ENCODE data around the gene PPP1R1C. TPM values are rescaled to one million over a fixed set of nuclear protein-coding genes. Genes with fewer than 3 reads are reported as not detected.
"Not testable (repeated sequence)": the region's sequence is repeated elsewhere in the genome, so short reads cannot be mapped to it uniquely, and the experiment has no call there.

PPP1R1C gene
- polyA plus RNA-seq, 6 donors from 2014 or later, result not detected

DNA sequence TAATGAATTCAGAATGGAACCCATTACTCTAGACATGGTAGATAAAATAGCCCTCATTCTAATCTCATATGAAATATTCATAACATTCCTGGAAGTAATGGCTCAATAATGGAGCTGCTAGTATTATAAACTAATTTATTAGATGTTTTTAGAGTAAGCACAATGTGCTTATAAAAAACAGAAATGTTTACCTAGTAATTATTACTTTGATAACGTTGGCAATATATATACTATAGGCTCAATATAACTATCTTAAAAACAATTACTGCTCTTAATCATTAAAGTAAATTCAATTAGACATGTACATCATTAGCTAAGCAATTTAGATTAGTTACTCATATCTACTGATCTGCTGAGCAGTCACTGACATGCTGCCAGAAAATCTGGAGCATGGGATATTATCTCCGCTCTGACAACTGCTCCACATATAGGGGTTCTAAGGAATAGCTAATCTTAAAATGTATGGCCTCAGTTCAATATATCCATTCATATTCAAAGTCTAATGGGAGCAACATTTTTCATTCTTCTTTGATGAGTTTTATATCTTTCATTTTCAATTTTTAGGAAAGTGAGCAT is 19.4 kb downstream of the PPP1R1C start:
- no peaks in the 10 kb centered on the region for H3K4me1 Mint-ChIP-seq
- peaks cover 0 to 5% (median 2%) of the 10 kb centered on the region in 7 donors for H3K9me3 Mint-ChIP-seq
- H3K36me3 Mint-ChIP-seq, result no peaks in the 10 kb centered on the region
- H3K4me3 Mint-ChIP-seq, result no peak overlapping the region
- peaks cover 0 to 10% (median 0%) of the 10 kb centered on the region in 3 donors for H3K27me3 Mint-ChIP-seq
- ATAC-seq (ENCODE audit: low read depth in 2 of 2) (no peak), DNase-seq (no peak)
- no peak overlapping the region for H3K27ac Mint-ChIP-seq

DNA sequence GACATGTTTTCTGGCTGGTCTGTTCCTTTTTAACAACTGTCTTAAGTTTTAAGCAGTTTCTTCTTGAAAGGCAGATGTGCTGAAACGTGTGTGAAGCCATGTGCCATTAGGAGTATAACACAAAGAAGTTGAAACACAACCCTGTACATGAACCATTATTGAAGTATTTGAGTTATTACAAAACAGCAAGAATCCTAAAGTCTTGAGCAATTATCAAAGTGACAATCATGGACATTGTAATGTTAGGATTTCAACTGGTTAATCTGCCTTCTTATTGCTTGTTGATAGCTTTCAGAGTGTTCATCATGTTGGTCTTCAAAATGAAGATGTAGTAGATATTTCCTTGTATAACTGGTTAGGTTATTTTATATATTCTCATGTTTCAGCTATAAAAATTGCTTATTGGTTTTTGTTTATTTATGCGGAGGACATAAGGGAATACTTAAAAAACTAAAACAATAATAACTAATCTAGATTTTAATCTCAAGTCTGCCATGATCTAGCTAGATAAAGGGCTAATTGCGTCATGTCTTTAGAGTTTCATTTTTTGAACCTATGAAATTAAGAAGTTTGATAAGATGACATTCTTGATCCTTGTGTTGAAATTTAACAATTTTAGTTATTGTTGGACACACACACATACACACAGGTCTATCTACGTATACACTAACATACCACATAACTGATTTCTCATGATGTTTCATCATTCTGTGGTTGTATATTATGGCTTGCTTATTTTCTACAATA is 21.1 kb downstream of the PPP1R1C start:
- peaks cover 0 to 21% (median 7%) of the 10 kb centered on the region in 7 donors for H3K9me3 Mint-ChIP-seq
- H3K27me3 Mint-ChIP-seq, result peaks cover 0 to 11% (median 10%) of the 10 kb centered on the region in 3 donors
- ATAC-seq (ENCODE audit: low read depth in 2 of 2) (no peak), DNase-seq (no peak)
- no peaks in the 10 kb centered on the region for H3K4me1 Mint-ChIP-seq
- H3K4me3 Mint-ChIP-seq, result no peak overlapping the region
- H3K27ac Mint-ChIP-seq, result no peak overlapping the region
- no peaks in the 10 kb centered on the region for H3K36me3 Mint-ChIP-seq

DNA sequence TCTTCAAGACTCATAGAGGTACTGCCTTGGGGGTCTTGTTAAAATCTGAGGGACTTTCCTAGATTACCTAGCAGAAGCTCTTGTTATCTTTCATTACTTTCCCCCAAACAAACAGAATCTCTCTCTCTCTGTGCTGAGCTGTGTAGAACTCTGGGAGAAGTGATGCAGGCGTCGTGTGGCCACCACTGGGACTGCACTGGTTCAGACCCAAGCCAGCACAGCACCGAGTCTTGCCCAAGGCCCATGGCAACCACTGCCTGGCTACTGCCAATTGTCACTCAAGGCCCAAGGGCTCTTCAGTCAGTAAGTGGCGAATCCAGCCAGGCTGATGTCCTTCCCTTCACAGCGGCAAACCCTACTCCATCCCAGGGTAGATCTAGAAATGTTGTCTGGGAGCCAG is 28.6 kb downstream of the PPP1R1C start:
- Mint-ChIP-seq H3K36me3 (peaks cover 14 to 31% of the 10 kb centered on the region in 2 donors), H3K27ac (no peak overlapping the region), H3K9me3 (peaks cover 21 to 57% (median 28%) of the 10 kb centered on the region in 7 donors), H3K4me1 (no peaks in the 10 kb centered on the region), H3K27me3 (peaks cover 4 to 18% (median 12%) of the 10 kb centered on the region in 3 donors), H3K4me3 (no peak overlapping the region)
- no peak for DNase-seq
- no peak for ATAC-seq (ENCODE audit: low read depth in 2 of 2)

DNA sequence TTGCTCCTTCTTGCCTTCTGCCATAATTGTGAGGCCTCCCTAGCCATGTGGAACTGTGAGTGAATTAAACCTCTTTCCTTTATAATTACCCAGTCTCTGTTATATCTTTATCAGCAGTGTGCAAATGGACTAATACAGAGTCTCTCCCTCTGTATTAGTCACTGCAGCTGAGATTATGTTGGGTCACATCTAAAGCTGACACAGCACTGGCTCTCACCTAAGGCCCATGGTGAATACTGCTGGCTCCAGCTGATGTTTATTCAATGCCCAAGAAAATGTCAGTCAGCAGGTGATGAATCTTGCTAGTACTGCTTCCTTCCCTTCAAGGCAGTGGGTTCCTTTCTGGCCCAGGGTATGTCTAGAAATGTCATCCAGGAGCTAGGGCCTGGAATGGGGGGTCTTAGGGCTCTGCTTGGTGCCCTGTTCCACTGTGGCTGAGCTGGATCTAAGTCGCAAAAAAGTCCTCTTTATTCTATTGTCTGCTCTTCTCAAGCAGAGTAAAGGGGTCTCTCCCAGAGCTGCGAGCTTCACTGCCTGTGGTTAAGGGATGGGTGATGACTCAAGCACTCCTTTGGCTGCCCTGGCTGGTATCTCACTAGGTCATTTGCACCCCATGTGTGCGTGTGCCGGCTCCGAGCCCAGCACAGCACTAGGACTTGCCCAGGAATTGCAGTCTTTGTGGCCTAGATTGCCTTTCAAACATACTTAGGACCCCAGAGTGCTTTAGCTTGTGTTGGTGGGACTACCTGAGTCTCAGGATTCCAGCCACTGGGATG is 29.9 kb downstream of the PPP1R1C start:
- peaks cover 21 to 49% (median 22%) of the 10 kb centered on the region in 7 donors for H3K9me3 Mint-ChIP-seq
- H3K4me3 Mint-ChIP-seq, result no peak overlapping the region
- DNase-seq, result no peak
- peak overlapping the region in 1 of 6 donors; percentile 77 for H3K27ac Mint-ChIP-seq
- H3K27me3 Mint-ChIP-seq, result peaks cover 4 to 18% (median 12%) of the 10 kb centered on the region in 3 donors
- H3K4me1 Mint-ChIP-seq, result no peaks in the 10 kb centered on the region
- peaks cover 14 to 31% of the 10 kb centered on the region in 2 donors for H3K36me3 Mint-ChIP-seq
- no peak for ATAC-seq (ENCODE audit: low read depth in 2 of 2)

DNA sequence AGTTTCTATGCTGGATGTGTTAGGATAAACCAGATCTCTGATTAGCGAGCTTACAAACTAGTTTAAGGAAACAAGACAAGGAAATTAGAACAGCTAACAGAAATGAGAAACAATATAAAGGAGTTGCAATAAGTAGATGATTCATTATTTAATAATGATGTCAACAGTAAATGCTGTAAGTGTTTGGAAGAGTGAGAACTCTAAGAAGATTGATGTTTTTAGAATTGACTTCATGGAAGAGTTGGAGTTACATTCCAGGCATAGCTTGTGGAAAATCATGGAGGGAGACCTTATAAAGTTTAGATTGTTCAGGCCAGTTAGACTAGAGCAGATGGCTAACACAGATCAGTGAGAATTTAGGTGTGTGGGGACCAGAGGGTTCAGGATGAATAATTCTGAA is 32.6 kb downstream of the PPP1R1C start:
- Mint-ChIP-seq H3K9me3 (peaks cover 12 to 33% (median 19%) of the 10 kb centered on the region in 7 donors), H3K36me3 (peaks cover 10 to 25% of the 10 kb centered on the region in 2 donors), H3K4me1 (no peaks in the 10 kb centered on the region), H3K27me3 (peaks cover 4 to 12% (median 7%) of the 10 kb centered on the region in 3 donors), H3K4me3 (no peak overlapping the region), H3K27ac (no peak overlapping the region)
- no peak for DNase-seq
- ATAC-seq (ENCODE audit: low read depth in 2 of 2), result no peak

DNA sequence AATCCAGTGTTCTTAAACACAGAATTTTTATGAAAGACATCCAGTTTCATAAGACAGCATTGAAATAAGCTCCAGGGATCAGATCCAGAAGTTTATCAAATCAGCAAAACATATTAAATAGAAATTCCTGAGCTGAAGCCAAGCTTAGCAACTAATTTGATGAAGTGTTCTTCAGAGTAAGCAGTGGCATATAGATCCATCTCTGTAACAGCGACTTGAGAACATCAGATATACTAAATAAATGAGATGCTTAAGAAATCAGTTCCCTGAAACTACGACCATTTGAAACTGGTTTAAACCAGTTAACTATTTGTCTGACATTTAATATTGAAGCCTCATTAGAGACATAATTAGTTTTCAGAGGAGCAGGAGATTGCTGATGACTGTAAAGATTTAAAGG is 34.1 kb downstream of the PPP1R1C start:
- H3K4me3 Mint-ChIP-seq, result no peak overlapping the region
- H3K4me1 Mint-ChIP-seq, result no peaks in the 10 kb centered on the region
- ATAC-seq (ENCODE audit: low read depth in 2 of 2), result no peak
- peaks cover 7 to 14% of the 10 kb centered on the region in 2 donors for H3K36me3 Mint-ChIP-seq
- H3K9me3 Mint-ChIP-seq, result peaks cover 6 to 22% (median 11%) of the 10 kb centered on the region in 7 donors
- H3K27me3 Mint-ChIP-seq, result peaks cover 0 to 4% (median 3%) of the 10 kb centered on the region in 3 donors
- no peak overlapping the region for H3K27ac Mint-ChIP-seq
- DNase-seq, result no peak

DNA sequence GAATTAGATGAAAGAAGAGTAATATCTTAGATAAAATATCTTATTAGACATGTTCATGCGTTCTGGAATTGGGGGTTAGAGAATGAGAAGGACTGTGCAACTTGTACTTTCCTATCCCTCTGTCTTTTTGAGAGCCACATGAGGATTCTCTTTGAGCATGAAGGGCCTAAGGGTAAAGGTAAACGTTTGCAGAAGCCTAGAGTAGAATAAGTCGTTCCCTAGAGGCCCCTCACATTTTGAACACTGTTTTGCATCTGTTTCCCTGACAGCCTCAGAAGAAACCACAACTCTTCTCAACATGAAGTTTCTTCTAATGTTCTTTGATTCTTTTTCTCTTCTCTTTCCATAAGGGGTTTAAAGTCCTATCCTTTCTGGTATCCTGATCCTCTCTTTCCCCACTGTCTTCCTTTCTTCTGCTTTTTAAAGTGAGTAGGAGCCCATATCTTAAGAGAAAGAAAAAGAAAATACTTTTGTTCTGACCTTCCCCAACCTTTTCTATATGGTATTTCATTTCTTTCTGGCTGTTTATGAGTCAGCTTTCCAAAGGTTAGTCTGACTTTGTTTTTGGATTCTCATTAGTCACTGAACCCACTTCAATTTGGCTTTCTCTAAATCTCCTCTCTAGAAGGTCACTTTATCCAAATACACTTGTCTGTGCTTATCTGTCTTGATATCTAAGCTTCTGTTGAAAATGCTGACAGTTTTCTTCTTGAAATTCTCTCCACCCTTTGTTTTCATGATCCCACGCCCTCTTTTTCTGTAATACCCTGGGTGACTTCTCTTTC is 34.8 kb downstream of the PPP1R1C start:
- Mint-ChIP-seq H3K4me3 (no peak overlapping the region), H3K27me3 (no peaks in the 10 kb centered on the region), H3K4me1 (no peaks in the 10 kb centered on the region), H3K9me3 (peaks cover 6 to 15% (median 7%) of the 10 kb centered on the region in 7 donors), H3K36me3 (peaks cover 7 to 8% of the 10 kb centered on the region in 2 donors), H3K27ac (no peak overlapping the region)
- ATAC-seq (ENCODE audit: low read depth in 2 of 2) (no peak), DNase-seq (no peak)

DNA sequence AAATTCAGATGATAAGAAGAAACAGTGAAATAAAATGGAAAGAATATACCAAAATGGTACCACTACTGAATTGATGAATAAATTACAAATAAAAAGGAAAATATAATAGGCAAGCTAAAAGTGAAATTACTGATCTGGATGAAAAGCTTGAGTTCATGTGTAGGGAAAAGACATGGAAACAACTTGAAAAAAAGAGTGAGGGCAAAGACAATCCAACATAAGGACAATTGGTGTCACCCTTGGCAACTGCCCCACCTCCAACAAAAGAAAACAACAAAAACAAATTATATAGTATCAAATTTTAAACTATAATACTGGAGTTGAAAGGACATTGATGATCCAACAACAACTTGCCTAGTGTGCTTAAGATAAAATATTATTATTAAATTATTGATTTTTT is 37.6 kb downstream of the PPP1R1C start:
- ATAC-seq (ENCODE audit: low read depth in 2 of 2) (no peak), DNase-seq (no peak)
- Mint-ChIP-seq H3K4me3 (no peak overlapping the region), H3K36me3 (peaks cover 7 to 8% of the 10 kb centered on the region in 2 donors), H3K9me3 (peaks cover 6 to 15% (median 7%) of the 10 kb centered on the region in 7 donors), H3K4me1 (no peaks in the 10 kb centered on the region), H3K27ac (no peak overlapping the region), H3K27me3 (no peaks in the 10 kb centered on the region)

DNA sequence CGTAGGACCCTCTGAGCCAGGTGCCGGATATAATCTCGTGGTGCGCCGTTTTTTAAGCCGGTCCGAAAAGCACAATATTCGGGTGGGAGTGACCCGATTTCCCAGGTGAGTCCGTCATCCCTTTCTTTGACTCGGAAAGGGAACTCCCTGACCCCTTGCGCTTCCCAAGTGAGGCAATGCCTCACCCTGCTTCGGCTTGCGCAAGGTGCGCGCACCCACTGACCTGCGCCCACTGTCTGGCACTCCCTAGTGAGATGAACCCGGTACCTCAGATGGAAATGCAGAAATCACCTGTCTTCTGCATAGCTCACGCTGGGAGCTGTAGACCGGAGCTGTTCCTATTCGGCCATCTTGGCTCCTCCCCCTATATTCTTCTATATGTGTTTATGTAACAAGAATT is 45.2 kb downstream of the PPP1R1C start:
- not testable (repeated sequence) for ATAC-seq (ENCODE audit: low read depth in 2 of 2); H3K36me3 Mint-ChIP-seq; DNase-seq; H3K4me1 Mint-ChIP-seq; H3K27ac Mint-ChIP-seq; H3K4me3 Mint-ChIP-seq; H3K9me3 Mint-ChIP-seq
- H3K27me3 Mint-ChIP-seq, result peaks cover 0 to 14% (median 0%) of the 10 kb centered on the region in 3 donors

DNA sequence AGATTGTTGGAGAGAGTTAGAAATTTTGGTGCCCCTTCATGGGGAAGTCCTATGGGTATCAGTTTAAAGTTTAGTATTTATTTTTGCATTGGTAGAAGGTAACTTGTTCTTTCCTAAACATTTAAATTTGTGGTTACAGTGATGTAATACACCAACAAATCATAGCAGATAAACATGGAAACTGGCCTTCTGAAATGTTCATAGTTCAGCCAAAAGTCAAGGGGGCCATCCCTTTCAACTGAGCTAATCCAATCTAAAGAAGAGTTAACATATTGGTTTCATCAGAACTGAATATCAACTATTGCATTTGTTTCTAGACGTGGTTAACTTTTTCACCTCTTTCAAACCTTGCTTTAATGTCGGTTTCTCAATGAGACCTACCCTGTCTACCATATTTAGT is 46.3 kb downstream of the PPP1R1C start:
- H3K36me3 Mint-ChIP-seq, result no peaks in the 10 kb centered on the region
- H3K27ac Mint-ChIP-seq, result no peak overlapping the region
- no peak overlapping the region for H3K4me3 Mint-ChIP-seq
- H3K27me3 Mint-ChIP-seq, result peaks cover 0 to 14% (median 4%) of the 10 kb centered on the region in 3 donors
- ATAC-seq (ENCODE audit: low read depth in 2 of 2) (no peak), DNase-seq (no peak)
- H3K4me1 Mint-ChIP-seq, result no peaks in the 10 kb centered on the region
- no peaks in the 10 kb centered on the region for H3K9me3 Mint-ChIP-seq

DNA sequence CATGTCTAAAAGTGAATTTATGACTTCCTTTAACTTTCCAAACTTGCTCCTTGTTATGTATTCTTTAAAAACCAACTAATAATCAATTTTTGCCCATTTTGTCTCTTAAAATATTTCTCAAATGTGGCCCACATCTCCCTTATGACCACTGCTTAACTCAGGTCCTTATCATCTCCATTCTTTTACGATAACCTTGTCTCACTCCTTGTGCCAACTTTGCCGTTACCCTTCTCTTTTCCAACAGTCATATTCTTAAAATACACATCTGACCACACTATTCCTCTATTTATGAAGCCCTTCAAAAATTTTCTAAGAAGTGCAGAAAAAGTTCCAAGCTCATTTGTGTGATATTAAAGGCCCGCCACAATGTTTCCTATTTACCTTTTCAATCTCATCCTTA is 47.8 kb downstream of the PPP1R1C start:
- Mint-ChIP-seq H3K9me3 (no peaks in the 10 kb centered on the region), H3K27ac (no peak overlapping the region), H3K4me3 (no peak overlapping the region), H3K36me3 (no peaks in the 10 kb centered on the region), H3K4me1 (no peaks in the 10 kb centered on the region), H3K27me3 (peaks cover 0 to 14% (median 6%) of the 10 kb centered on the region in 3 donors)
- DNase-seq, result no peak
- no peak for ATAC-seq (ENCODE audit: low read depth in 2 of 2)

DNA sequence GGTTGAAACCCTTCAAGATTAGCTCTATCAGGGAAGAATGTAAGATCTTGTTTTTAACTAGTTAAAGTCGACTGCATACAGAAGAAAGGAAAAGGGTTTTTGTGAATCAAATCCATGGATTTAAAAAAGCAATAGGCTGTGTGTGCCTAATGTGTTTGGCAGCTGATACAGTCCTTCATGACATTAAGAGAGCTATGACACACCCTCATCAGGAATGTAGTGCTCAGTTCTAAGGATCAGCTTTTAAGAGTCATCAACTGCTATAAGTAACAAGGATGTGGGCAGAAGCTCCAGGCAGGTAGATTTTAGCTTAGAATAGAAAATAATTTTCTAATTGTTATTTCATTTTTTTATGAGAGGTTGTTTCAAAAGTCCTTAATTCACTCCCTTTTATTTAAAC is 52.9 kb downstream of the PPP1R1C start:
- ATAC-seq (ENCODE audit: low read depth in 2 of 2), result no peak
- Mint-ChIP-seq H3K36me3 (no peaks in the 10 kb centered on the region), H3K27ac (no peak overlapping the region), H3K27me3 (peaks cover under 1 to 16% (median 10%) of the 10 kb centered on the region in 3 donors), H3K4me3 (no peak overlapping the region), H3K4me1 (no peaks in the 10 kb centered on the region), H3K9me3 (no peaks in the 10 kb centered on the region)
- no peak for DNase-seq

DNA sequence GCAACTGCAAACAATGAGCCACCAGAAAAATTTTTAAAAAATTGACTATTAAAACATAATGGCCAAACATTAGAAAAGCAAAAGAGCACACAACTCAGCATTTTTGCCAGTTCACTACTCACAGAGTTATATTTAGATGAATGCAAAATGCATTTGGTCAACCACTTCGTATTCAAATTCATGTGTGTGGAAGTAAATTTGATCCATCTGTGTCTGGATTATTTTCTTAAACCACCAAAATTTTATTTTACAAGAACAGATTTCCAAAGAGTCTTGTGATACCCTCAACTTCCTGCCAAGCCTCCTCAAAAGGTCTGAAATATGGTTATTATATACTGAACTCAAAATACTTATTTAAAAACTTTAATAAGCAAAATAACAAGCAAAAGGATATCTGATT is 57.4 kb downstream of the PPP1R1C start:
- Mint-ChIP-seq H3K9me3 (no peaks in the 10 kb centered on the region), H3K4me1 (no peaks in the 10 kb centered on the region), H3K4me3 (no peak overlapping the region), H3K27ac (no peak overlapping the region), H3K27me3 (peaks cover 7 to 20% (median 9%) of the 10 kb centered on the region in 3 donors), H3K36me3 (no peaks in the 10 kb centered on the region)
- ATAC-seq (ENCODE audit: low read depth in 2 of 2), result no peak
- DNase-seq, result no peak

Measured in naive B cell (primary cell).